CD4-positive, alpha-beta T cell treated with Interleukin-10 for 1 hour (primary cell): Measurements from ENCODE around the gene KPNA3.
"Not testable (repeated sequence)": the region's sequence is repeated elsewhere in the genome, so short reads cannot be mapped to it uniquely, and the experiment has no call there.

Experiments
- DNase-seq: peaks from one replicate; pipeline ENCODE4 v3.0.0-alpha.2; 2020

Gene KPNA3

GRCh38 chr13:49746111-49746510 is 46.4 kb downstream of the KPNA3 start:
- no peak for DNase-seq

GRCh38 chr13:49740870-49741269 is 51.6 kb downstream of the KPNA3 start:
- DNase-seq, result no peak

- DNase-seq, result no peak
These were observed 52.8 kb downstream of the KPNA3 start for GRCh38 chr13:49739498-49740187.

DNA sequence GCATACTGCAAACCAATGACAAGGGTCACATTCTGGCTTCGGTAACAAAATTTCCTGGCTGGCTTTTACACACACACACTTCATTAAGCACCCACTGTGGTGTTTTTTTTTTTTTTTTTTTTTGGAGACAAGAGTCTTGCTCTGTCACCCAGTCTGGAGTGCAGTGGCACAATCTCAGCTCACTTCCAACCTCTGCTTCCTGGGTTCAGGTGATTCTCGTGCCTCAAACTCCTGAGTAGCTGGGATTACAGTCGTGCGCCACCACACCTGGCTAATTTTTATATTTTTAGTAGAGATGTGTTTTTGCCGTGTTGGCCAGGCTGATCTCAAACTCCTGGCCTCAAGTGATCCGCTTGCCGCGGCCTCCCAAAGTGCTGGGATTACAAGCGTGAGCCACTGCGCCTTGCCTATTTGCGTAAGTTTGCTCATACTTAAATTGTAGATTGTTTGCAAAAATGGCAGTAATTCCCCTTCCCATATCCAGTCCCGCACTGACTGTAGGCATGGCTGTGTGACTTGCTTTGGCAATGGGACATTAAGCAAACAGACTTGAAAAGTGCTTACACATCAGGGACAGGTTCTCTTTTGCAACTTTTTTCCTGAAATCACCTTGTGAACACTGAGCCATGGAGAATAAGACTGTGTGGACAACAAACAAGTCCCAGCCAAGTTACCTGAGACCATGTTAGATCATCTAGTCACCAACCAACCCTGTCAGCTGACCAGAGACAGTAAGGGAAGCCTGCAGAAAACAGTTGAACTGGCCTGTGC is 59.1 kb downstream of the KPNA3 start:
- DNase-seq, result no peak

GRCh38 chr13:49731766-49732165 is 60.7 kb downstream of the KPNA3 start:
- DNase-seq, result no peak

- DNase-seq, result no peak
These were observed 75.9 kb downstream of the KPNA3 start for GRCh38 chr13:49716615-49717014.

GRCh38 chr13:49714757-49715156 is 77.7 kb downstream of the KPNA3 start:
- no peak for DNase-seq

DNA sequence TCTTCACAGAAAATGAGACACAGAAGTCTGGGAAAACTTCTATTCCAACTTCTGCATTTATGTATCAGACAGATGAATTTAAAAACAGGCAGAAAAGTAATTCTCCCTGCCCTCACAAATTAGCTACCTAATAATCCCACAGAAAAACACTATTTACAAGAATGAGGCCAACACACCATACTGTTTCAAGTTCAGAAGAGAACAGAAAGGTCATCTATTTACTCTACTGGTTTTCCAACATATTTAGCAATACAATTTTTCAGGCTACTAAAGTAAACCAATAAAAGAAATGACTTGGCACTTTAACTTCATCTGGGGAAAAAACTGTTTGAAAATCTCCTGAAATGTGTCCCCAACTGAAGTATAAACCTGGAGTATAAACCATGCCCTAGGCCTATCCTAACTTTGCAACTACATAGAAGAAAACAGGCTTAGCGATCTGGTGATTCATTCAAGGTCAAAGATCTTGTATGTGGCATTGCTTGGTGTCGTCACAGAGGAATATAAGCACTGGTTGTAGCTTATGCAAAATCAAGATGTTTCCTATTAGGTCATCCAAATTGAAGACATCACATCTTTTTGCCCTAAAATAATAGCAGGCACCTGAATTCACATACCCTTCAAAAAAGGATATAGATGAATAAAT is 81.1 kb downstream of the KPNA3 start:
- DNase-seq, result no peak

- DNase-seq, result not testable (repeated sequence)
These were observed 88.2 kb downstream of the KPNA3 start for GRCh38 chr13:49704264-49704663.

GRCh38 chr13:49701491-49701890 is 91.0 kb downstream of the KPNA3 start:
- no peak for DNase-seq

DNA sequence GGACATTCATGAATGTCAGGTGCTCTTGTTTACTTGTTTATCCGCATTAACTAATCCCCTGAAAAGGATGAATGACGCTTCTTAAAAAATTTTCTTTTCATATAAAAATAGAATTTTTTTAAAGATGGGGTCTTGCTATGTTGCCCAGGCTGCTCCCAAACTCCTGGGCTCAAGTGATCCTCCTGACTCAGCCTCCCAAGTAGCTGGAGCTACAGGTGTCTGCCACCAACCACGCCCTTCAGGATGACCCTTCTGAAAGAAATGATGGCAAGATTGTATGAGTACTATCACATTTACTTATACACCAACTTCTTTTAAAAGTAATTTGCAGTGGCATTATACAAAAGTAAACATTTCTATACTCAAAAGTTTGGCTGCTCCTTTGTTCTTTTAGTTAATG is 95.0 kb downstream of the KPNA3 start:
- DNase-seq, result no peak

DNA sequence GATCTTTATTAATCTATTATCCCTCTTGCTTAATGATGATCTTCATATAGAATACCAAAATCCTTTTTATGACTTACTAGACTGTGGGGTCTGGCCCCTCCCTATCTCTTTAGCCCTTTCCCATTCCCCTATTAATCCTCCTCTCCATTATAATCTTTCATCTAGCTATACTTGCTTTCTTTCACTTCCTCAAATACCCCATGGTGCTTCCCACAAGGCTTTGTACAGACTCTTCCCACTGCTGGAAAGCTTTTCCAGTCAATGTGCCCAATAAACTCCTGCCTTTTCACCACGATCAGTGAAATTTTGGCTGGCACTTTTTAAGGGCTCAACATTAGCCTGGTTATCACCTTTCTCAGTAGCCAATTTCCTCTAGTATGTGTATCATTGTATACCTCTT is 98.0 kb downstream of the KPNA3 start:
- no peak for DNase-seq

GRCh38 chr13:49693877-49694276 is 98.6 kb downstream of the KPNA3 start:
- no peak for DNase-seq

GRCh38 chr13:49693191-49693733 is 99.2 kb downstream of the KPNA3 start:
- DNase-seq, result no peak

DNA sequence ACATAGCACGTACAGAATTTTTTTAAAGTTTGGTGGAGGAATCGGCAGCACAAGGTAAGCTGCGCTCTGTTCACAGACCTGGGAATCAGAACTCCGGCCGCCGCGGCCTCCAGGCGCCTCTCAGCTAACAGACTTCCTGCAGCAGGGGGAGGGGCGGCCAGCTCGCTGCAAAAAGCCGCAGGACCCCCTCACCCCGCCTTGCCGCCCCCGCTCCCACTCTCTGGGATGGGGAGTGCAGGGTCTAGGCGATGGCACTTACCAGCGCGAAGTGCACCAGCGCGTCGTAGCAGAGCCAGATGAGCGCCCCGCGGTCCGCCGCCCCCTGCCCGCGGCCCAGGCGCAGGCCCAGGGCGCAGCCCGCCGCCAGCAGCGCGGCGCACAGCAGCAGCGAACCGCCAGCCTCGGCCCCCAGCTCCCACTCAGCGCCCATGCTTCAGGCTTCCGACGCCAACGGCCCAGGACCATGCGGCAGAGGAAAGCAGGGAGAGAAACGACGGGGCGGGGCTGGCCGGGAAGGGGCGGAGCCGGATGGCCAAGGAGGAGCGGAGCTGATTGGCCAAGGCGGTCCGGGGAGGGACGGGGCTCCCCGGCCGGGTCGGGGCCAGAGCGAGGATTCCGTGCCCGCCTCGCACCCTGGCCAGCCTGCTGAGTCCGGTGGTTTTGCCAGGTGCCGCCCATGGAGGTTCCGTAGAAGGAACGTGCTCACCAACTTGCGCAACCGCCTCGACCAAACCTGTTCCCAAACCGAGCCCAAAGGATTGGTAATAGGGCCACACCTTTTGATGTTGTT is 101.3 kb downstream of the KPNA3 start, which contains the start of gene EBPL:
Gene EBPL (minus strand): TSS at position 492 of the 790 bp plus-strand sequence. CDS start 62 bp downstream, at position 430.
- peak; percentile 87 for DNase-seq

DNA sequence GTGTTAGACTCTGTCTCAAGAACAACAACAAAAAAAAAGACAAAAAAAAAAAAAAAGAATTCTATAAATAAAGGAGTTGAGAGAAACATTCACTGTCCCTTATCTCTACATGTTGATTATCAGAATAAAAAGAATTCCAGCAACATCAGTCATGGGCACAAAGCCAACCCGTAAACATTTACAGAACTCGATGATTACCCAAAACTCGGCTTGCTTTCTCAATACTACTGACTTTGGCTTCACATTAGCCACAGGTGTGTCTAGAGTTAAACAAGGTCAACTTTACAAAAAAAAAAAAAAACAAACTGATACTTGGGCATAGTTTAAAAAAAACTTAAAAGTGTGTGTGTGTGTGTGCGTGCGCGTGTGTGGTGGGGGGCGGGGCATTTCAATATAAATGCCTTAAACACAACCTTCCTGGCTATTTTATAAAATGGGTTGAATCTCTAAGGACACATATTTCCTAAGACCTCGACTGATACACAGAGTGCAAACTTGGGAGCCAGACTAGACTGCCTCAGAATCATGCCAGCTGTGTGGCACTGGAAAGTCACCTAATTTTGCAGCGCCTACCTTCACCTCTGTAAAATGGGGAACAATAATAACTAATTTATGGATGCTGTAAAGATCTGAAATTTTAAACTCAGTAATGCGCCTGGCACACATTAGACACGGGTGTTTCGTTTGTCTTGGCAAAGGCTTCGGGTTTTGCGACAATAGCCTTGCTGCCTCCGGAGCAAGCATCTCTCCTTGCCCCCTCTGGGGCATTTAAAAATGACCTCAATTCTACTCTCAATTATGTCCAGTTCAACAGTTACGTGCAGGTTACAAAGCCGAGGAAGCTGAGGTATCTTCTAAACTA is 102.1 kb downstream of the KPNA3 start:
- peak; percentile 4 for DNase-seq

GRCh38 chr13:49683489-49683888 is 109.0 kb downstream of the KPNA3 start:
- DNase-seq, result no peak

GRCh38 chr13:49681842-49682435 is 110.5 kb downstream of the KPNA3 start:
- DNase-seq, result no peak

GRCh38 chr13:49679246-49679645 is 113.2 kb downstream of the KPNA3 start:
- DNase-seq, result peak; percentile 8

DNA sequence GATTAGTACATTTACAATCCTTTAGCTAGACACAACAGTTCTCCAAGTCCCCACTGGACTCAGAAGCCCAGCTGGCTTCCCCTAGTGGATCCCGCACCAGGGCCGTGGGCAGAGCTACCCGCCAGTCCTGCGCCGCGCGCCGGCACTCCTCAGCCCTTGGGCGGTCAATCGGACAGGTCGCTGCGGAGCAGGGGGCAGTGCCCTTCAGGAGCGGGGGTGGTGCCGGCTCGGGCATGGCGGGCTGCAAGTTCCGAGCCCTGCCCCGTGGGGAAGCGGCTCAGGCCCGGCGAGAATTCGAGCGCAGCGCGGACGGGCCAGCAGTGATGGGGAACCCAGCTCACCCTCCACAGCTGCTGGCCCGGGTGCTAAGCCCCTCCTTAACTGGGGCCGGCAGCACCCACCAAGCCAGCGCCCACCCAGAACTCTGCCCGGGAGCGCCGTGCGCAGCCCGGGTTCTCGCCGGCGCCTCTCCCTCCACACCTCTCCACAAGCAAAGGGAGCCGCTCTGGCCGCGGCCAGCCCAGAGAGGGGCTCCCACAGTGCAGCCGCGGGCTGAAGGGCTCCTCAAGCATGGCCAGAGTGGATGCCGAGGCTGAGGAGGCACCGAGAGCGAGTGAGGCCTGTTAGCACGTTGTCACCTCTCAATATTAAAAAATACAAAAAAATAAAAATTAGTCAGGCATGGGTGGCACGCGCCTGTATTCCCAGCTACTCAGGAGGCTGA is 114.1 kb downstream of the KPNA3 start:
- DNase-seq, result no peak
